ENCODE data around the gene FARP1. TPM values are rescaled to one million over a fixed set of nuclear protein-coding genes. Genes with fewer than 3 reads are reported as not detected.

The FARP1 gene
- total and polyA plus RNA-seq, 2 of the 13 experiments (the other 11 are each of a cell fraction or from before 2014, with no cell fraction given) = 70.6 to 126 TPM

DNA sequence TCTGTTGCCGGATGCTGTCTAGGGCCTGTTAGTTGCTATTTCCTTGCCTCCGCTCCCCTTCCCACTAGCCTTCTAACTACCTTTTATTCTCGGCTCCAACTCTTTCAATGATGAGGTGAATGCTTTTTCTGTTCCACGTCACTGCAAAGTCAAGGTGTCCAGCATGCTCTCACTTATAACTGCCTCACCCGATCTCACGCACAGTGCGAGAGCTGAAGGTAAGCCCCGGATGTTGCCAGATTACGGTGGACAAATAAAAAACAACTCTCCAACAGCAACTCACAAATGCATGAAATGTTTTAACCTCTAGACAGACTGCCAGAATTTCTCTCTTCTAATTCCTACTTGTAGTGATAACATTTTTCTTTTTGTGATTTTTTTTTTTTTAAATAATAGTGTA lies 264.1 kb downstream of the FARP1 start:
- Histone ChIP-seq H3K79me2 (ENCODE audit: insufficient read depth, low read length) (no peaks in the 10 kb centered on the region), H3K4me1 (ENCODE audit: insufficient read depth, low read length) (peaks cover 38% of the 10 kb centered on the region), H2AFZ (ENCODE audit: low read length) (no peak overlapping the region), H3K9ac (ENCODE audit: insufficient read depth, low read depth, low read length) (no peak overlapping the region), H3K9me3 (ENCODE audit: low read length) (no peaks in the 10 kb centered on the region), H3K36me3 (replicated peaks in 1 of 2; ENCODE audit: control insufficient read depth in 1 of 2, insufficient read depth in 2 of 2, low read length in 2 of 2) (peaks cover 25 to 63% of the 10 kb centered on the region in 2 experiments), H4K20me1 (ENCODE audit: insufficient read depth, low read length) (no peaks in the 10 kb centered on the region), H3K4me2 (ENCODE audit: low read depth, low read length) (no peak overlapping the region), H3K27me3 (ENCODE audit: control insufficient read depth in 1 of 2, insufficient read depth in 2 of 2, low read length in 2 of 2) (no peaks in the 10 kb centered on the region), H3K27ac (ENCODE audit: extremely low read length, insufficient read depth, low read length) (no peak overlapping the region), H3K4me3 (replicated peaks in 1 of 3; ENCODE audit: insufficient read depth in 1 of 3, low read depth in 2 of 3, low read length in 3 of 3) (no peak overlapping the region)
- in situ Hi-C loops (cut with HindIII; ENCODE audit: extremely low pct_ligation_motif_present, low pct_unique_long_range_greater_than_20kb) = no loop called here
- no TSS peak for BruUV-seq (replicated peaks)
- ATAC-seq (no peak), FAIRE-seq (no peak), DNase-seq (ENCODE audit: low spot score) (no peak)
- ChIA-PET CTCF (ENCODE audit: low intra/inter-chr PET ratio, low total read pairs) (no interaction called here), POLR2A (no interaction called here)
- WGBS (ENCODE audit: low lambda C conversion rate) = 96% methylated on average over 9 of the region's 9 CpGs
- intact Hi-C loops (cut with micrococcal nuclease; ENCODE audit: unreplicated experiment) = loop anchor here (10.0 kb wide), 1 partner anchor 262 kb away; the partner anchor contains the start of gene FARP1
- no peak for TF ChIP-seq ZBTB3 (CRISPR knock-in tag; IDR thresholded peaks at IDR 0.05; ENCODE audit: borderline replicate concordance, low read depth)
- TF ChIP-seq, protein P1, sequence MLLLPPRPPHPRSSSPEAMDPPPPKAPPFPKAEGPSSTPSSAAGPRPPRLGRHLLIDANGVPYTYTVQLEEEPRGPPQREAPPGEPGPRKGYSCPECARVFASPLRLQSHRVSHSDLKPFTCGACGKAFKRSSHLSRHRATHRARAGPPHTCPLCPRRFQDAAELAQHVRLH (CRISPR knock-in tag; IDR thresholded peaks at IDR 0.05; ENCODE audit: borderline replicate concordance, low read depth) = no peak
- no peak for TF ChIP-seq ZNF891 (CRISPR knock-in tag; IDR thresholded peaks at IDR 0.05)
- TF ChIP-seq DMAP1 (CRISPR knock-in tag; IDR thresholded peaks at IDR 0.05) = no peak
- no peak for TF ChIP-seq FOXJ3 (CRISPR knock-in tag; IDR thresholded peaks at IDR 0.05; ENCODE audit: borderline replicate concordance)
- no peak for TF ChIP-seq GABPA (IDR thresholded peaks at IDR 0.05; ENCODE audit: low read depth, low read length)
- TF ChIP-seq GABPA (CRISPR knock-in tag; IDR thresholded peaks at IDR 0.05; ENCODE audit: low read depth) = no peak
- no peak for TF ChIP-seq GLI4 (CRISPR knock-in tag; IDR thresholded peaks at IDR 0.05; ENCODE audit: borderline replicate concordance)
- TF ChIP-seq, protein P2, sequence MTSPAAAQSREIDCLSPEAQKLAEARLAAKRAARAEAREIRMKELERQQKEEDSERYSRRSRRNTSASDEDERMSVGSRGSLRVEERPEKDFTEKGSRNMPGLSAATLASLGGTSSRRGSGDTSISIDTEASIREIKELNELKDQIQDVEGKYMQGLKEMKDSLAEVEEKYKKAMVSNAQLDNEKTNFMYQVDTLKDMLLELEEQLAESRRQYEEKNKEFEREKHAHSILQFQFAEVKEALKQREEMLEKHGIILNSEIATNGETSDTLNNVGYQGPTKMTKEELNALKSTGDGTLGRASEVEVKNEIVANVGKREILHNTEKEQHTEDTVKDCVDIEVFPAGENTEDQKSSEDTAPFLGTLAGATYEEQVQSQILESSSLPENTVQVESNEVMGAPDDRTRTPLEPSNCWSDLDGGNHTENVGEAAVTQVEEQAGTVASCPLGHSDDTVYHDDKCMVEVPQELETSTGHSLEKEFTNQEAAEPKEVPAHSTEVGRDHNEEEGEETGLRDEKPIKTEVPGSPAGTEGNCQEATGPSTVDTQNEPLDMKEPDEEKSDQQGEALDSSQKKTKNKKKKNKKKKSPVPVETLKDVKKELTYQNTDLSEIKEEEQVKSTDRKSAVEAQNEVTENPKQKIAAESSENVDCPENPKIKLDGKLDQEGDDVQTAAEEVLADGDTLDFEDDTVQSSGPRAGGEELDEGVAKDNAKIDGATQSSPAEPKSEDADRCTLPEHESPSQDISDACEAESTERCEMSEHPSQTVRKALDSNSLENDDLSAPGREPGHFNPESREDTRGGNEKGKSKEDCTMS (CRISPR knock-in tag; conservative IDR thresholded peaks at IDR 0.05) = no peak
- TF ChIP-seq REXO4 (CRISPR knock-in tag; IDR thresholded peaks at IDR 0.05; ENCODE audit: borderline replicate concordance) = no peak
- no peak for TF ChIP-seq TCF7L2 (IDR thresholded peaks at IDR 0.05; ENCODE audit: low read depth, low read length)
- TF ChIP-seq RBFOX2 (IDR thresholded peaks at IDR 0.05; ENCODE audit: low read depth, low read length) = no peak
- TF ChIP-seq, protein P3, sequence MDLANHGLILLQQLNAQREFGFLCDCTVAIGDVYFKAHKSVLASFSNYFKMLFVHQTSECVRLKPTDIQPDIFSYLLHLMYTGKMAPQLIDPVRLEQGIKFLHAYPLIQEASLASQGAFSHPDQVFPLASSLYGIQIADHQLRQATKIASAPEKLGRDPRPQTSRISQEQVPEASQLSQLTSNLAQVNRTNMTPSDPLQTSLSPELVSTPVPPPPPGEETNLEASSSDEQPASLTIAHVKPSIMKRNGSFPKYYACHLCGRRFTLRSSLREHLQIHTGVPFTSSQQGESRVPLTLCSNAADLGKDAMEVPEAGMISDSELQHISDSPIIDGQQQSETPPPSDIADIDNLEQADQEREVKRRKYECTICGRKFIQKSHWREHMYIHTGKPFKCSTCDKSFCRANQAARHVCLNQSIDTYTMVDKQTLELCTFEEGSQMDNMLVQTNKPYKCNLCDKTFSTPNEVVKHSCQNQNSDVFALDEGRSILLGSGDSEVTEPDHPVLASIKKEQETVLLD (CRISPR knock-in tag; IDR thresholded peaks at IDR 0.05; ENCODE audit: low read depth) = no peak
- TF ChIP-seq ZNF350 (CRISPR knock-in tag; IDR thresholded peaks at IDR 0.05; ENCODE audit: borderline replicate concordance, low read depth) = no peak
- TF ChIP-seq, protein P4, sequence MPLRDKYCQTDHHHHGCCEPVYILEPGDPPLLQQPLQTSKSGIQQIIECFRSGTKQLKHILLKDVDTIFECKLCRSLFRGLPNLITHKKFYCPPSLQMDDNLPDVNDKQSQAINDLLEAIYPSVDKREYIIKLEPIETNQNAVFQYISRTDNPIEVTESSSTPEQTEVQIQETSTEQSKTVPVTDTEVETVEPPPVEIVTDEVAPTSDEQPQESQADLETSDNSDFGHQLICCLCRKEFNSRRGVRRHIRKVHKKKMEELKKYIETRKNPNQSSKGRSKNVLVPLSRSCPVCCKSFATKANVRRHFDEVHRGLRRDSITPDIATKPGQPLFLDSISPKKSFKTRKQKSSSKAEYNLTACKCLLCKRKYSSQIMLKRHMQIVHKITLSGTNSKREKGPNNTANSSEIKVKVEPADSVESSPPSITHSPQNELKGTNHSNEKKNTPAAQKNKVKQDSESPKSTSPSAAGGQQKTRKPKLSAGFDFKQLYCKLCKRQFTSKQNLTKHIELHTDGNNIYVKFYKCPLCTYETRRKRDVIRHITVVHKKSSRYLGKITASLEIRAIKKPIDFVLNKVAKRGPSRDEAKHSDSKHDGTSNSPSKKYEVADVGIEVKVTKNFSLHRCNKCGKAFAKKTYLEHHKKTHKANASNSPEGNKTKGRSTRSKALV (CRISPR knock-in tag; IDR thresholded peaks at IDR 0.05) = no peak
- no peak for TF ChIP-seq TEAD2 (CRISPR knock-in tag; IDR thresholded peaks at IDR 0.05)
- TF ChIP-seq ZNF614 (CRISPR knock-in tag; IDR thresholded peaks at IDR 0.05; ENCODE audit: borderline replicate concordance) = no peak

All from HepG2 (cell line).